ENCODE data around the gene CDC16. TPM values are rescaled to one million over a fixed set of nuclear protein-coding genes. Genes with fewer than 3 reads are reported as not detected.

CDC16 gene
- total and polyA plus RNA-seq, 2 of the 13 experiments (the other 11 are each of a cell fraction or from before 2014, with no cell fraction given) = 24.2 to 60.9 TPM

- BruUV-seq (replicated peaks) = no TSS peak
- intact Hi-C loops (cut with micrococcal nuclease; ENCODE audit: unreplicated experiment) = no loop called here
- Histone ChIP-seq H3K36me3 (replicated peaks in 1 of 2; ENCODE audit: control insufficient read depth in 1 of 2, insufficient read depth in 2 of 2, low read length in 2 of 2) (peaks cover 16 to 52% of the 10 kb centered on the region in 2 experiments), H3K27ac (ENCODE audit: extremely low read length, insufficient read depth, low read length) (no peak overlapping the region), H4K20me1 (ENCODE audit: insufficient read depth, low read length) (peaks cover 7% of the 10 kb centered on the region; the same call in 1 of the 2 replicates), H3K4me1 (ENCODE audit: insufficient read depth, low read length) (peaks cover 28% of the 10 kb centered on the region), H3K27me3 (ENCODE audit: control insufficient read depth in 1 of 2, insufficient read depth in 2 of 2, low read length in 2 of 2) (no peaks in the 10 kb centered on the region; a peak in 1 of 5 replicates), H2AFZ (ENCODE audit: low read length) (no peak overlapping the region), H3K4me2 (ENCODE audit: low read depth, low read length) (no peak overlapping the region), H3K79me2 (ENCODE audit: insufficient read depth, low read length) (peaks cover 44% of the 10 kb centered on the region), H3K9ac (ENCODE audit: insufficient read depth, low read depth, low read length) (no peak overlapping the region), H3K4me3 (replicated peaks in 1 of 3; ENCODE audit: insufficient read depth in 1 of 3, low read depth in 2 of 3, low read length in 3 of 3) (no peak overlapping the region), H3K9me3 (ENCODE audit: low read length) (no peaks in the 10 kb centered on the region)
- FAIRE-seq = no peak
- ChIA-PET POLR2A (no interaction called here), CTCF (ENCODE audit: low intra/inter-chr PET ratio, low total read pairs) (no interaction called here)
- in situ Hi-C loops (cut with HindIII; ENCODE audit: extremely low pct_ligation_motif_present, low pct_unique_long_range_greater_than_20kb) = no loop called here
- ATAC-seq = no peak
- no peak for DNase-seq (ENCODE audit: low spot score)
- TF ChIP-seq, protein P1, sequence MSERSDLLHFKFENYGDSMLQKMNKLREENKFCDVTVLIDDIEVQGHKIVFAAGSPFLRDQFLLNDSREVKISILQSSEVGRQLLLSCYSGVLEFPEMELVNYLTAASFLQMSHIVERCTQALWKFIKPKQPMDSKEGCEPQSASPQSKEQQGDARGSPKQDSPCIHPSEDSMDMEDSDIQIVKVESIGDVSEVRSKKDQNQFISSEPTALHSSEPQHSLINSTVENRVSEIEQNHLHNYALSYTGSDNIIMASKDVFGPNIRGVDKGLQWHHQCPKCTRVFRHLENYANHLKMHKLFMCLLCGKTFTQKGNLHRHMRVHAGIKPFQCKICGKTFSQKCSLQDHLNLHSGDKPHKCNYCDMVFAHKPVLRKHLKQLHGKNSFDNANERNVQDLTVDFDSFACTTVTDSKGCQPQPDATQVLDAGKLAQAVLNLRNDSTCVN (CRISPR knock-in tag; IDR thresholded peaks at IDR 0.05; ENCODE audit: borderline replicate concordance) = no peak
- no peak for TF ChIP-seq ASH2L (IDR thresholded peaks at IDR 0.05; ENCODE audit: insufficient read length, low read depth, low read length)
- no peak for TF ChIP-seq ZNF263 (CRISPR knock-in tag; IDR thresholded peaks at IDR 0.05)
- TF ChIP-seq MEF2D (CRISPR knock-in tag; IDR thresholded peaks at IDR 0.05) = no peak
- no peak for TF ChIP-seq XRCC5 (optimal IDR thresholded peaks at IDR 0.05; ENCODE audit: low read length)
- no peak for TF ChIP-seq SUZ12 (IDR thresholded peaks at IDR 0.05; ENCODE audit: low read depth, low read length)
- no peak for TF ChIP-seq NFYC (CRISPR knock-in tag; IDR thresholded peaks at IDR 0.05)
- no peak for TF ChIP-seq ZBTB21 (CRISPR knock-in tag; IDR thresholded peaks at IDR 0.05)
- WGBS (ENCODE audit: low lambda C conversion rate) = 95% methylated on average over 8 of the region's 8 CpGs
These were observed 52.1 kb downstream of the CDC16 start for GRCh38 chr13:114286808-114287207.

GRCh38 chr13:114288157-114288591 lies 53.5 kb downstream of the CDC16 start:
- WGBS (ENCODE audit: low lambda C conversion rate) = 98% methylated on average over 8 of the region's 8 CpGs
- BruUV-seq (replicated peaks) = no TSS peak

More at GRCh38 chr13:114288157-114288591, 53.5 kb downstream of the CDC16 start:
- peaks cover 17 to 62% of the 10 kb centered on the region in 2 experiments for H3K36me3 ChIP-seq (replicated peaks in 1 of 2; ENCODE audit: control insufficient read depth in 1 of 2, insufficient read depth in 2 of 2, low read length in 2 of 2)
- DNase-seq (ENCODE audit: low spot score) = no peak
- peaks cover 32% of the 10 kb centered on the region for H3K79me2 ChIP-seq (ENCODE audit: insufficient read depth, low read length)
- H3K9me3 ChIP-seq (ENCODE audit: low read length) = no peaks in the 10 kb centered on the region
- ChIA-PET POLR2A (no interaction called here), CTCF (ENCODE audit: low intra/inter-chr PET ratio, low total read pairs) (no interaction called here)
- no peak for FAIRE-seq
- H3K9ac ChIP-seq (ENCODE audit: insufficient read depth, low read depth, low read length) = no peak overlapping the region
- H3K4me3 ChIP-seq (replicated peaks in 1 of 3; ENCODE audit: insufficient read depth in 1 of 3, low read depth in 2 of 3, low read length in 3 of 3) = no peak overlapping the region
- ATAC-seq = peak; percentile 35
- H4K20me1 ChIP-seq (ENCODE audit: insufficient read depth, low read length) = peaks cover 5% of the 10 kb centered on the region; the same call in 1 of the 2 replicates
- H3K27ac ChIP-seq (ENCODE audit: extremely low read length, insufficient read depth, low read length) = no peak overlapping the region
- no peak overlapping the region for H3K4me2 ChIP-seq (ENCODE audit: low read depth, low read length)
- no peaks in the 10 kb centered on the region for H3K27me3 ChIP-seq (ENCODE audit: control insufficient read depth in 1 of 2, insufficient read depth in 2 of 2, low read length in 2 of 2)
- H2AFZ ChIP-seq (ENCODE audit: low read length) = no peak overlapping the region
- peak; percentile 31 for TF ChIP-seq RBM22 (optimal IDR thresholded peaks at IDR 0.05; ENCODE audit: low read length)
- peak; percentile 56 for TF ChIP-seq AGO2 (optimal IDR thresholded peaks at IDR 0.05; ENCODE audit: low read depth, low read length)
- TF ChIP-seq POLR2A (IDR thresholded peaks at IDR 0.05; ENCODE audit: insufficient read depth in 1 of 2, low read depth in 2 of 2, low read length in 2 of 2) = 0 out of 4 replicates have a peak, but pooled peaks of 1 of the 2 experiments have one; percentile 11
- TF ChIP-seq REXO4 (CRISPR knock-in tag; IDR thresholded peaks at IDR 0.05; ENCODE audit: borderline replicate concordance) = no peak
- intact Hi-C loops (cut with micrococcal nuclease; ENCODE audit: unreplicated experiment) = no loop called here
- in situ Hi-C loops (cut with HindIII; ENCODE audit: extremely low pct_ligation_motif_present, low pct_unique_long_range_greater_than_20kb) = no loop called here
- peaks cover 24% of the 10 kb centered on the region for H3K4me1 ChIP-seq (ENCODE audit: insufficient read depth, low read length)
